Aorta (tissue), 5 donors: ENCODE data around the gene MUC5AC. TPM values are rescaled to one million over a fixed set of nuclear protein-coding genes. Genes with fewer than 3 reads are reported as not detected.

Experiments used
- ATAC-seq: fragments of 200-7000 bp; cut with Tn5 transposase; one replicate; pipeline ENCODE4 v1.9.1; 2022; ENCODE audit warnings: moderate library complexity; ENCODE audit not compliant: low FRiP score
- DNase-seq, 2 donors: peaks; one replicate each; pipeline ENCODE4 v3.0.0-alpha.2; 2020
- H3K27ac ChIP-seq, 2 donors: one replicate each; pipeline ENCODE4 v1.5.1; 2013; ENCODE audit warnings: low read length in 2 of 2, mild to moderate bottlenecking in 2 of 2, moderate library complexity in 2 of 2, control low read depth in 1 of 2, inconsistent platforms in 1 of 2, low read depth in 1 of 2
- H3K27me3 ChIP-seq, 2 donors: one replicate each; pipeline ENCODE4 v1.6.1; 2013; ENCODE audit warnings: control low read depth in 1 of 2, low read length in 1 of 2, mild to moderate bottlenecking in 1 of 2, moderate library complexity in 1 of 2; ENCODE audit not compliant: insufficient read depth in 2 of 2, control insufficient read depth in 1 of 2
- H3K36me3 ChIP-seq, 2 donors: one replicate each; pipeline ENCODE4 v1.6.1; 2013; ENCODE audit warnings: control low read depth in 1 of 2, low read length in 1 of 2, mild to moderate bottlenecking in 1 of 2; ENCODE audit not compliant: insufficient read depth in 2 of 2, control insufficient read depth in 1 of 2
- H3K4me1 ChIP-seq, 2 donors: one replicate each; pipeline ENCODE4 v1.6.1; 2013; ENCODE audit warnings: low read length in 2 of 2, control low read depth in 1 of 2, mild to moderate bottlenecking in 1 of 2, moderate library complexity in 1 of 2; ENCODE audit not compliant: insufficient read depth in 2 of 2, control insufficient read depth in 1 of 2
- H3K4me3 ChIP-seq, 2 donors: one replicate each; pipeline ENCODE4 v1.5.1; 2013; ENCODE audit warnings: low read length in 2 of 2, control low read depth in 1 of 2, mild to moderate bottlenecking in 1 of 2
- H3K9me3 ChIP-seq: one replicate; pipeline ENCODE4 v1.6.1; 2013; ENCODE audit warnings: mild to moderate bottlenecking, low read length; ENCODE audit not compliant: control insufficient read depth
- WGBS, 2 donors: extraction: QIAGEN DNeasy Blood & Tissue Kit; methylation state at CpG; one replicate each; pipeline ENCODE4 v1.1.7; 2013; 5-methylcytosine and 5-hydroxymethylcytosine counted together
- intact Hi-C, 2 donors: fragments of 100-400 bp; cut with DNase I; formaldehyde crosslinking; loops; one replicate each; pipeline versions ENCODE4 v1.14.2 to v1.15.0; 2022
- polyA plus RNA-seq, 2 donors: library from polyadenylated mRNA; stranded (reverse); fragments of 200-250 nt; gene quantifications; one replicate each; pipeline ENCODE4 v1.2.3, GENCODE V29; 2013
- total RNA-seq, 2 donors: library from RNA; stranded (reverse); fragmentation: NEBNext Ultra II Directional; extraction: Animal tissue kit (Norgen Biotek cat#: 25700); gene quantifications; one replicate each; pipeline ENCODE4 v1.2.1, GENCODE V29; 2021
- donor health status: healthy with polysubstance abuse.
- donor health status: Bipolar disorder and iron deficiency.
- donor health status: DM: no; HTN: no; CAD: no.
- donor health status: DM: no; HTN: no; CAD: no.
- donor health status: DM: yes; HTN: yes; CAD: no.

Gene MUC5AC
- total and polyA plus RNA-seq, 4 donors, result 0.05 TPM; not detected in 3

GRCh38 chr11:1204381-1205101 is 46.8 kb downstream of the MUC5AC start:
- DNase-seq (peak; percentile 23 to 75), ATAC-seq (no peak)
- Histone ChIP-seq H3K9me3 (no peaks in the 10 kb centered on the region), H3K36me3 (no peaks in the 10 kb centered on the region), H3K4me1 (no peaks in the 10 kb centered on the region), H3K27me3 (no peaks in the 10 kb centered on the region), H3K27ac (no peak overlapping the region), H3K4me3 (no peak overlapping the region)
- intact Hi-C loops, result loop anchor here in 1 of 2 donors (10.0 kb wide), 1 partner anchor 180 kb away; the partner anchor contains the start of gene BRSK2
- WGBS, 2 donors, result 89 to 91% methylated on average over 22 of the region's 22 CpGs

GRCh38 chr11:1205121-1205986 is 47.6 kb downstream of the MUC5AC start:
- Histone ChIP-seq H3K4me3 (no peak overlapping the region), H3K36me3 (no peaks in the 10 kb centered on the region), H3K9me3 (no peaks in the 10 kb centered on the region), H3K4me1 (no peaks in the 10 kb centered on the region), H3K27ac (no peak overlapping the region), H3K27me3 (no peaks in the 10 kb centered on the region)
- ATAC-seq (no peak), DNase-seq (peak; percentile 34 to 64)
- intact Hi-C loops, result loop anchor here in 1 of 2 donors (10.0 kb wide), 1 partner anchor 179 kb away; the partner anchor contains the start of gene BRSK2
- WGBS, 2 donors, result 72 to 73% methylated on average over 35 of the region's 35 CpGs

- Histone ChIP-seq H3K9me3 (no peaks in the 10 kb centered on the region), H3K36me3 (no peaks in the 10 kb centered on the region), H3K27ac (no peak overlapping the region), H3K4me3 (no peak overlapping the region), H3K4me1 (no peaks in the 10 kb centered on the region), H3K27me3 (no peaks in the 10 kb centered on the region)
- ATAC-seq (no peak), DNase-seq (peak; percentile 24 to 64)
- whole genome bisulfite sequencing, 2 donors, result 92 to 94% methylated on average over 8 of the region's 8 CpGs
- intact Hi-C loops, result loop anchor here in 1 of 2 donors (10.0 kb wide), 1 partner anchor 179 kb away; the partner anchor contains the start of gene BRSK2
Observed at GRCh38 chr11:1205987-1206331, 48.2 kb downstream of the MUC5AC start.

DNA sequence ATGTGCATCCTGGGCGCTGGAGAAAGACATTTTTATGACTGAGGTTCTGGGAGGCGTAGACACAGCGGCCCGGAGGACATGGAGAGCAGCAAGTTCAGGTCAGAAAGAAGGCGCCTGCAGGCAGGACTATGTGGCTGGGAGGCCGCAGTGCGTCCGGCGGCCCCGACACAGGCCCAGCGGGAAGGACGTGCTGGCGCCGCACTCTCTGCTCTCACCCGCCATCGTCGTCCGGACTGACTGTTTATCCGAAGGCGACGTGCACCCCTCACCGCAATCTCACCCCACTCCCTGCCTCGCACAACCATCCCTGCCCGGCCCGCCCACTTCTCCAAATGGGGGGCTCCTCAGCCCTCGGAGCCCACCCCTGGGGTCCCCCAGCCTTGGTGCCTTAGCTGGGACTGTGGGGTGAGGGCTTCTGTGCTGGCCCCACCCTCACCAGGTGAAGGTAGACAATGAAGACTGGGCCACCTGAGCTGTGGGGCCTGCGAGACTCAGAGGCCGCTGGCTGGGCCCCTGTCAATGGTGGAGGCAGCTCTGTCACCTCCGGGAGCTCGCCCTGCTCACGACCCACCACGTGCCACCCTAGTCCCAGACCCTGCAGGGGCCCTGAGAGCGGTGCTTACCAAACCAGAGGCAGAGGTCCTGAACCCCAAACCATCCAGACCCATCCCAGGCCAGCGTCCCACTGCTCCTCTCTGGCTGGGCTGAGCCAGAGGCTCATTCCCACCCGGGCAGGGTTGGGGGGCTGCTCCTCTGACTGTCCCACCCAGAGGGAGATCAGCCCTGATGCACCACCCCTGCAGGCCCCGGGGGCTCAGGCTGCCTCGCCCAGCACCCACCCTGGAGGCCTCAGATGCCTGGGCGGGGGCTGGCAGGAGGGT is 48.9 kb downstream of the MUC5AC start:
- Histone ChIP-seq H3K27ac (no peak overlapping the region), H3K4me3 (no peak overlapping the region), H3K27me3 (no peaks in the 10 kb centered on the region), H3K9me3 (no peaks in the 10 kb centered on the region), H3K4me1 (no peaks in the 10 kb centered on the region), H3K36me3 (no peaks in the 10 kb centered on the region)
- DNase-seq (peak; percentile 34 to 70), ATAC-seq (no peak)
- intact Hi-C loops, result loop anchor here in 1 of 2 donors (10.0 kb wide), 1 partner anchor 178 kb away; the partner anchor contains the start of gene BRSK2
- WGBS, 2 donors, result 86 to 89% methylated on average over 38 of the region's 38 CpGs

DNA sequence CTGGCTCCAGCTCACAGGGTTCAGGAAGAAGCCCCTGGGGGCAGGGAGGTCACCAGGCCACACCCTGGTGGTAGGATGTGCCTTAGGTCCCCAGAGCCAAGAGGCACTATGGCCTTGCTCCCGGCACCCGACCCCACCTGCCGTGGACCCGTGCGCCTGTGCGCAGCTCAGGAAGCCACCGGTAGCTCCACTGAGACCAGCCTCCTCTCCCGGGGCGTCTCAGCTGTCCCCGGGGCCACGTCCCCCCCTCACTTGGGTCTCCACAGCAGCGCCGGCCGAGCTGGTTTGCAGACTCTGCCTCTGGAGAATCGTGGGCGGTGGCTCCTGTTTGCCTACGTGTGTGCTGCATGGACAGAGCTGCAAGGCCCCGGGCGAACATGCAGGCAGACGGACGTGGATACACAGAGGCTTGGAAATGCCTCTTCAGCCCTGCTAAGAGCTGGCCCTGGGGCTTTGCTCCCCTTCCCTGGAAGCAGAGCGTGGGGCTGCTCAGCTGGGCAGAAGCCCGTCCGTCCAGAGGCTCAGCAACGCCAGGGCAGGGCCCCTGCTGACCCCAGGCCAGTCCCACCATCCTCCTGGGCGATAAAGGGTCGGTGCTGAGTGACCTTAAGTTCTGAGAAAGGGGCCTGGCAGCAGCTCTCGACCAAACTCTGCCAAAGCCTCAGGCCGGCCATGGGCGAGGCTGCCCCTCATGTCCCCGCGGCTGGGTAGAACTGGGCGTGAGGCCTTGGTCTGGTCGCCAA is 49.8 kb downstream of the MUC5AC start:
- WGBS, 2 donors, result 88% methylated on average over 34 of the region's 34 CpGs
- Histone ChIP-seq H3K27ac (no peak overlapping the region), H3K4me1 (no peaks in the 10 kb centered on the region), H3K9me3 (no peaks in the 10 kb centered on the region), H3K27me3 (no peaks in the 10 kb centered on the region), H3K4me3 (no peak overlapping the region), H3K36me3 (no peaks in the 10 kb centered on the region)
- DNase-seq, result peak; percentile 44 to 77
- no peak for ATAC-seq
- intact Hi-C loops, result loop anchor here in 1 of 2 donors (10.0 kb wide), 1 partner anchor 177 kb away; the partner anchor contains the start of gene BRSK2

- 84 to 86% methylated on average over 6 of the region's 6 CpGs for WGBS, 2 donors
- Histone ChIP-seq H3K9me3 (no peaks in the 10 kb centered on the region), H3K4me3 (no peak overlapping the region), H3K27ac (no peak overlapping the region), H3K36me3 (no peaks in the 10 kb centered on the region), H3K4me1 (no peaks in the 10 kb centered on the region), H3K27me3 (no peaks in the 10 kb centered on the region)
- intact Hi-C loops, result loop anchor here in 1 of 2 donors (10.0 kb wide), 1 partner anchor 177 kb away; the partner anchor contains the start of gene BRSK2
- no peak for ATAC-seq
- no peak for DNase-seq
Observed at GRCh38 chr11:1208144-1208393, 50.3 kb downstream of the MUC5AC start.

- no peaks in the 10 kb centered on the region for H3K36me3 ChIP-seq
- ATAC-seq (no peak), DNase-seq (peak; percentile 34 to 69)
- 88 to 93% methylated on average over 32 to 39 of the region's 39 CpGs for WGBS, 2 donors
- intact Hi-C loops, result loop anchor here in 1 of 2 donors (10.0 kb wide), 1 partner anchor 176 kb away; the partner anchor contains the start of gene BRSK2
- no peak overlapping the region for H3K4me3 ChIP-seq
- no peaks in the 10 kb centered on the region for H3K4me1 ChIP-seq
- H3K27me3 ChIP-seq, result no peaks in the 10 kb centered on the region
- H3K9me3 ChIP-seq, result no peaks in the 10 kb centered on the region
- H3K27ac ChIP-seq, result no peak overlapping the region
Observed at GRCh38 chr11:1208394-1209261, 50.9 kb downstream of the MUC5AC start.
